ENCODE data around the gene FSCN2. TPM values are rescaled to one million over a fixed set of nuclear protein-coding genes. Genes with fewer than 3 reads are reported as not detected.
A peak's percentile ranks its signal among the peaks of the same experiment; 100 is the strongest.

The FSCN2 gene
- total RNA-seq, 1 donor: 5.1 TPM

- Histone ChIP-seq H4K20me1 (ENCODE audit: insufficient read depth, low read length) (no peaks in the 10 kb centered on the region), H3K27me3 (ENCODE audit: insufficient read depth, low read length) (no peaks in the 10 kb centered on the region), H3K9me3 (ENCODE audit: low read depth, low read length) (no peaks in the 10 kb centered on the region), H3K4me3 (ENCODE audit: insufficient read depth, low read length) (peak overlapping the region; percentile 38), H3K4me1 (ENCODE audit: insufficient read depth, low read length) (peaks cover 53% of the 10 kb centered on the region), H3K79me2 (ENCODE audit: insufficient read depth, low read length) (peaks cover 29% of the 10 kb centered on the region), H2AFZ (ENCODE audit: low read length) (no peak overlapping the region), H3K4me2 (ENCODE audit: insufficient read depth, low read length) (peak overlapping the region; percentile 73), H3K27ac (ENCODE audit: low read depth, low read length) (peak overlapping the region; percentile 76), H3K36me3 (ENCODE audit: insufficient read depth, low read length) (peaks cover 74% of the 10 kb centered on the region)
- no peak for TF ChIP-seq CTCF (IDR thresholded peaks at IDR 0.05; ENCODE audit: extremely low read depth, low read depth, low read length)
- no peak for DNase-seq (ENCODE audit: insufficient read length, low spot score, missing footprints)
Observed at GRCh38 chr17:81567191-81567590, 39.0 kb downstream of the FSCN2 start.

- H2AFZ ChIP-seq (ENCODE audit: low read length): no peak overlapping the region
- no peaks in the 10 kb centered on the region for H3K9me3 ChIP-seq (ENCODE audit: low read depth, low read length)
- H3K4me2 ChIP-seq (ENCODE audit: insufficient read depth, low read length): no peak overlapping the region
- no peaks in the 10 kb centered on the region for H3K27me3 ChIP-seq (ENCODE audit: insufficient read depth, low read length)
- peak overlapping the region; percentile 76 for H3K27ac ChIP-seq (ENCODE audit: low read depth, low read length)
- H4K20me1 ChIP-seq (ENCODE audit: insufficient read depth, low read length): no peaks in the 10 kb centered on the region
- peaks cover 37% of the 10 kb centered on the region for H3K79me2 ChIP-seq (ENCODE audit: insufficient read depth, low read length)
- TF ChIP-seq CTCF (IDR thresholded peaks at IDR 0.05; ENCODE audit: extremely low read depth, low read depth, low read length): no peak
- H3K4me3 ChIP-seq (ENCODE audit: insufficient read depth, low read length): no peak overlapping the region
- H3K36me3 ChIP-seq (ENCODE audit: insufficient read depth, low read length): peaks cover 76% of the 10 kb centered on the region
- H3K4me1 ChIP-seq (ENCODE audit: insufficient read depth, low read length): peaks cover 50% of the 10 kb centered on the region
- DNase-seq (ENCODE audit: insufficient read length, low spot score, missing footprints): no peak
Observed at GRCh38 chr17:81568416-81568815, 40.2 kb downstream of the FSCN2 start.

GRCh38 chr17:81569986-81570514 is 41.9 kb downstream of the FSCN2 start:
- no peak for DNase-seq (ENCODE audit: insufficient read length, low spot score, missing footprints)
- TF ChIP-seq CTCF (IDR thresholded peaks at IDR 0.05; ENCODE audit: extremely low read depth, low read depth, low read length): no peak
- H3K9me3 ChIP-seq (ENCODE audit: low read depth, low read length): no peaks in the 10 kb centered on the region
- H3K4me2 ChIP-seq (ENCODE audit: insufficient read depth, low read length): no peak overlapping the region
- H3K27me3 ChIP-seq (ENCODE audit: insufficient read depth, low read length): no peaks in the 10 kb centered on the region
- peaks cover 49% of the 10 kb centered on the region for H3K79me2 ChIP-seq (ENCODE audit: insufficient read depth, low read length)
- peaks cover 77% of the 10 kb centered on the region for H3K36me3 ChIP-seq (ENCODE audit: insufficient read depth, low read length)
- no peaks in the 10 kb centered on the region for H4K20me1 ChIP-seq (ENCODE audit: insufficient read depth, low read length)
- H3K4me1 ChIP-seq (ENCODE audit: insufficient read depth, low read length): peaks cover 35% of the 10 kb centered on the region
- no peak overlapping the region for H3K27ac ChIP-seq (ENCODE audit: low read depth, low read length)
- H2AFZ ChIP-seq (ENCODE audit: low read length): no peak overlapping the region
- no peak overlapping the region for H3K4me3 ChIP-seq (ENCODE audit: insufficient read depth, low read length)

- no peaks in the 10 kb centered on the region for H3K9me3 ChIP-seq (ENCODE audit: low read depth, low read length)
- H3K4me2 ChIP-seq (ENCODE audit: insufficient read depth, low read length): no peak overlapping the region
- no peaks in the 10 kb centered on the region for H3K27me3 ChIP-seq (ENCODE audit: insufficient read depth, low read length)
- TF ChIP-seq CTCF (IDR thresholded peaks at IDR 0.05; ENCODE audit: extremely low read depth, low read depth, low read length): no peak
- H3K4me3 ChIP-seq (ENCODE audit: insufficient read depth, low read length): no peak overlapping the region
- no peaks in the 10 kb centered on the region for H4K20me1 ChIP-seq (ENCODE audit: insufficient read depth, low read length)
- DNase-seq (ENCODE audit: insufficient read length, low spot score, missing footprints): no peak
- no peak overlapping the region for H2AFZ ChIP-seq (ENCODE audit: low read length)
- H3K4me1 ChIP-seq (ENCODE audit: insufficient read depth, low read length): peaks cover 30% of the 10 kb centered on the region
- H3K36me3 ChIP-seq (ENCODE audit: insufficient read depth, low read length): peaks cover 74% of the 10 kb centered on the region
- H3K27ac ChIP-seq (ENCODE audit: low read depth, low read length): no peak overlapping the region
- peaks cover 50% of the 10 kb centered on the region for H3K79me2 ChIP-seq (ENCODE audit: insufficient read depth, low read length)
Observed at GRCh38 chr17:81570964-81571363, 42.8 kb downstream of the FSCN2 start.

All from osteoblast (primary cell).